Hepatocyte (in vitro differentiated cells): ENCODE results near the gene SLC1A2. TPM values are rescaled to one million over a fixed set of nuclear protein-coding genes. Genes with fewer than 3 reads are reported as not detected.

Source experiments
- DNase-seq: peaks from one replicate; pipeline ENCODE4 v3.0.0-alpha.2; 2016; ENCODE audit warnings: low spot score
- H2AFZ ChIP-seq: fragments of 200-600 bp; sonication (generic); 2 replicates; pipeline ENCODE4 v1.6.0; 2016; ENCODE audit warnings: antibody characterized with exemption, mild to moderate bottlenecking
- H3K27ac ChIP-seq: fragments of 200-600 bp; sonication (generic); 2 replicates; pipeline ENCODE4 v1.5.1; 2016; ENCODE audit warnings: mild to moderate bottlenecking
- H3K27me3 ChIP-seq: fragments of 200-600 bp; sonication (generic); 2 replicates; pipeline ENCODE4 v1.6.1; 2016
- H3K36me3 ChIP-seq: fragments of 200-600 bp; sonication (generic); replicated peaks from 2 replicates; pipeline ENCODE4 v1.5.1; 2016; ENCODE audit warnings: low read depth; ENCODE audit not compliant: insufficient read depth
- H3K4me1 ChIP-seq: fragments of 200-600 bp; sonication (generic); 2 replicates; pipeline ENCODE4 v1.5.1; 2016; ENCODE audit warnings: mild to moderate bottlenecking, moderate library complexity; ENCODE audit not compliant: insufficient read depth
- H3K4me2 ChIP-seq: fragments of 200-600 bp; sonication (generic); 2 replicates; pipeline ENCODE4 v1.6.0; 2016
- H3K4me3 ChIP-seq: fragments of 200-600 bp; sonication (generic); 2 replicates; pipeline ENCODE4 v1.5.1; 2016; ENCODE audit warnings: mild to moderate bottlenecking
- H3K79me2 ChIP-seq: fragments of 200-600 bp; sonication (generic); 2 replicates; pipeline ENCODE4 v1.6.0; 2017; ENCODE audit warnings: mild to moderate bottlenecking
- H3K9me2 ChIP-seq: fragments of 200-600 bp; sonication (generic); replicated peaks from 2 replicates; pipeline ENCODE4 v1.6.0; 2017; ENCODE audit warnings: mild to moderate bottlenecking; ENCODE audit not compliant: insufficient read depth
- H3K9me3 ChIP-seq: fragments of 200-600 bp; sonication (generic); 2 replicates; pipeline ENCODE4 v1.5.1; 2016; ENCODE audit warnings: low read depth, mild to moderate bottlenecking
- H4K20me1 ChIP-seq: fragments of 200-600 bp; sonication (generic); 2 replicates; pipeline ENCODE4 v1.6.0; 2016; ENCODE audit warnings: mild to moderate bottlenecking; ENCODE audit not compliant: insufficient read depth, poor library complexity, severe bottlenecking
- EZH2 ChIP-seq: fragments of 200-600 bp; sonication (generic); IDR thresholded peaks from 2 replicates; pipeline ENCODE4 v1.6.1; 2016; ENCODE audit warnings: antibody characterized with exemption, mild to moderate bottlenecking, borderline replicate concordance
- EZH2phosphoT487 ChIP-seq: fragments of 200-600 bp; sonication (generic); IDR thresholded peaks from one replicate; pipeline ENCODE4 v1.6.1; 2018; ENCODE audit warnings: antibody characterized with exemption, mild to moderate bottlenecking, low read depth, moderate library complexity; ENCODE audit not compliant: unreplicated experiment, severe bottlenecking
- WGBS: methylation state at CpG from one replicate; pipeline ENCODE4 v1.1.6; 2016; ENCODE audit warnings: low lambda C conversion rate; ENCODE audit errors: missing lambda C conversion rate; 5-methylcytosine and 5-hydroxymethylcytosine counted together
- polyA plus RNA-seq: library from polyadenylated mRNA; unstranded; fragments of >200 nt; fragmentation: Nextera tagmentation; extraction: Ambion mirVana; gene quantifications from 2 replicates; pipeline ENCODE4 v1.2.1, GENCODE V29; 2016
- total RNA-seq: library from RNA; depleted of rRNA; stranded (reverse); fragments of >200 nt; gene quantifications from 2 replicates; pipeline ENCODE4 v1.2.3, GENCODE V29; 2014
- TF ChIP-seq, protein P1 (sequence below): fragments of 200-600 bp; sonication (generic); IDR thresholded peaks from 2 replicates; pipeline ENCODE4 v1.5.1; 2016; ENCODE audit warnings: antibody characterized with exemption, mild to moderate bottlenecking; ENCODE audit not compliant: poor library complexity

The SLC1A2 gene
- total and polyA plus RNA-seq, 2 experiments from 2014 or later = 0.59 to 2.9 TPM

DNA sequence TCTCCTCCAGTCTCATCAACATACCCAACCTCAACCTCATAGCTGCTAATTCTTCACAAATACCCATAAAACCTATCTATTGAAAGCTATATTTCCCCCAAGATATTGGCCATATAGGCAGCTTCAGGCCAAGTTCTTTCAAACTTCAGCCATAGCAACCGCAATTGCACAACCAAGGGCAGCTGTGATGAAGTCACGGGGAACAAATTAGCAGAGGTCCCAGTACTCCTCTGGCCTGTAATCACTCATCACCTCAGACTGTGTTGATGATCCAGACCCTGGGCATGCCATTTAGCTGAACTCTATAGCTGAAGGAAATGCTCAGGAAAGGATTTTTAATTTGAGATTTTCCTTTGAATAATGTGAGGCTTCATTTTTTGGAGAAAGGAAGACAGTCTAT, 84.1 kb downstream of the SLC1A2 start:
- Histone ChIP-seq H3K4me1 (no peaks in the 10 kb centered on the region), H3K9me3 (no peaks in the 10 kb centered on the region), H3K27ac (no peak overlapping the region), H3K4me3 (no peak overlapping the region), H3K27me3 (no peaks in the 10 kb centered on the region), H3K36me3 (no peaks in the 10 kb centered on the region), H3K4me2 (no peak overlapping the region), H4K20me1 (no peaks in the 10 kb centered on the region), H3K9me2 (no peaks in the 10 kb centered on the region), H2AFZ (no peak overlapping the region), H3K79me2 (no peaks in the 10 kb centered on the region)
- no peak for TF ChIP-seq EZH2phosphoT487
- DNase-seq = no peak
- WGBS = 94% methylated on average over 2 of the region's 2 CpGs

DNA sequence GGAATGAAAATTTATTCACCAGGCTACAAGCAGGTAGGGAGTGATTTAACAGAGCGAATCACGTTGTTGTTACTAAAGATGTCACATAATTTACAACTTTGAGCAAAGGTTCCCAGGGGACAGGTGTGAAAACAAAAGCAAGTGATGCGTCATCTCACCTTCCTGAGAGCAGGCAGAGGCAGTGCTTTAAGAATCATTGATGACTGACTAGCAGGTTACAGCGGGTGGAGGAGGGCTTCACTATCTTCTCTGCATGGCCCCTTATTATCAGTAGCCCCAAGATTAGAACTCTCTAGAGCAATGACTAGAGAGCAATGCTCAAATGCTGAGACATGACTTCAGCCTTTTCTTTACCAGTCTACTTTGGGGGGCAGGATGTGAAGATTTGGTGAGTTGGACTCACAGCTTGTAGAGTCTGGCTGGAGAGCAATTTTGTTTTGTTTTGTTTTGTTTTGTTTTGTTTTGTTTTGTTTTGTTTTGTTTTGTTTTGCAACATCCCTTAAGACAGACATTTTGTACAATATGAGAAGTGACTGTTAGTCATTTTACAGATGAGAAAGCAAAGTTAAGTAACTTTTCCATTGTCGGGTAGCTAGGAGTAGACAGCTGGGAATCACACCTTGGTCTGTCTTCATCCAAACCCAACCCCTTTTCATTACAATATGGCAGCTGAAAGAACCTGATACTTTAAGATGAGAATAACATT, 84.8 kb downstream of the SLC1A2 start:
- Histone ChIP-seq H3K79me2 (no peaks in the 10 kb centered on the region), H3K9me3 (no peaks in the 10 kb centered on the region), H3K4me1 (no peaks in the 10 kb centered on the region), H3K9me2 (no peaks in the 10 kb centered on the region), H3K27ac (no peak overlapping the region), H2AFZ (no peak overlapping the region), H3K36me3 (no peaks in the 10 kb centered on the region), H3K4me2 (no peak overlapping the region), H3K4me3 (no peak overlapping the region), H4K20me1 (no peaks in the 10 kb centered on the region), H3K27me3 (no peaks in the 10 kb centered on the region)
- WGBS = 77% methylated on average over 5 of the region's 5 CpGs
- DNase-seq = peak; percentile 21
- TF ChIP-seq, protein P1, sequence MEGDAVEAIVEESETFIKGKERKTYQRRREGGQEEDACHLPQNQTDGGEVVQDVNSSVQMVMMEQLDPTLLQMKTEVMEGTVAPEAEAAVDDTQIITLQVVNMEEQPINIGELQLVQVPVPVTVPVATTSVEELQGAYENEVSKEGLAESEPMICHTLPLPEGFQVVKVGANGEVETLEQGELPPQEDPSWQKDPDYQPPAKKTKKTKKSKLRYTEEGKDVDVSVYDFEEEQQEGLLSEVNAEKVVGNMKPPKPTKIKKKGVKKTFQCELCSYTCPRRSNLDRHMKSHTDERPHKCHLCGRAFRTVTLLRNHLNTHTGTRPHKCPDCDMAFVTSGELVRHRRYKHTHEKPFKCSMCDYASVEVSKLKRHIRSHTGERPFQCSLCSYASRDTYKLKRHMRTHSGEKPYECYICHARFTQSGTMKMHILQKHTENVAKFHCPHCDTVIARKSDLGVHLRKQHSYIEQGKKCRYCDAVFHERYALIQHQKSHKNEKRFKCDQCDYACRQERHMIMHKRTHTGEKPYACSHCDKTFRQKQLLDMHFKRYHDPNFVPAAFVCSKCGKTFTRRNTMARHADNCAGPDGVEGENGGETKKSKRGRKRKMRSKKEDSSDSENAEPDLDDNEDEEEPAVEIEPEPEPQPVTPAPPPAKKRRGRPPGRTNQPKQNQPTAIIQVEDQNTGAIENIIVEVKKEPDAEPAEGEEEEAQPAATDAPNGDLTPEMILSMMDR = no peak
- TF ChIP-seq EZH2 (no peak), EZH2phosphoT487 (no peak)

- no peaks in the 10 kb centered on the region for H4K20me1 ChIP-seq
- H3K79me2 ChIP-seq = no peaks in the 10 kb centered on the region
- H3K27ac ChIP-seq = no peak overlapping the region
- no peak for DNase-seq
- no peak overlapping the region for H3K4me2 ChIP-seq
- 80% methylated on average over 2 of the region's 2 CpGs for WGBS
- H2AFZ ChIP-seq = no peak overlapping the region
- no peaks in the 10 kb centered on the region for H3K4me1 ChIP-seq
- H3K9me2 ChIP-seq = no peaks in the 10 kb centered on the region
- no peak overlapping the region for H3K4me3 ChIP-seq
- H3K27me3 ChIP-seq = no peaks in the 10 kb centered on the region
- TF ChIP-seq EZH2 (no peak), EZH2phosphoT487 (no peak)
- TF ChIP-seq, protein P1 = no peak
- H3K9me3 ChIP-seq = no peaks in the 10 kb centered on the region
- H3K36me3 ChIP-seq = no peaks in the 10 kb centered on the region
Observed at GRCh38 chr11:35332524-35332923, 86.8 kb downstream of the SLC1A2 start.

DNA sequence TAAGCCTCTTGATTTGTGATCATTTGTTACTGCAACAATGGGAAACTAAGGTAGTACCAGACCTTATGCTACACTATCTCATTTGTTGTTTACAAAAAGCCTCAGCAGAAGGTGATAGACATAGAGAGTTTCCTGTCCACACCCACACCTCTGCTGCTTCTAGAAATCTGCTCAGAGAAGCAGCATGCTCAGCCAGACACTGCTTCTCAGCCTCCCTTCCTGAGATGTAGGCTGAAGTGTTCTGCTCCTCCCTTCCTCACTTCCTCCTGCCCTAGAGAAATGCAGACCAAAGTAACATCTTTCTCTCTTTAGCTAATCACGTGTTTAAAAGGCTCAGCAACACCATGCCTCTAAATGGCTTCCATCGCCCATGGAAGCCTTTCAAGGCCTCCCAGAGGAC, 88.4 kb downstream of the SLC1A2 start:
- TF ChIP-seq, protein P1 = no peak
- no peak for TF ChIP-seq EZH2phosphoT487
- TF ChIP-seq EZH2 = no peak
- no peaks in the 10 kb centered on the region for H3K9me3 ChIP-seq
- H3K9me2 ChIP-seq = no peaks in the 10 kb centered on the region
- no peaks in the 10 kb centered on the region for H3K79me2 ChIP-seq
- no peak overlapping the region for H3K4me3 ChIP-seq
- no peaks in the 10 kb centered on the region for H4K20me1 ChIP-seq
- no peak overlapping the region for H2AFZ ChIP-seq
- no peaks in the 10 kb centered on the region for H3K4me1 ChIP-seq
- DNase-seq = no peak
- 91% methylated on average over 2 of the region's 2 CpGs for WGBS
- no peak overlapping the region for H3K4me2 ChIP-seq
- no peaks in the 10 kb centered on the region for H3K27me3 ChIP-seq
- no peak overlapping the region for H3K27ac ChIP-seq
- H3K36me3 ChIP-seq = no peaks in the 10 kb centered on the region
